ENCODE results near the gene DIAPH1.

Gene DIAPH1

GRCh38 chr5:141477815-141478214 is 141.0 kb downstream of the DIAPH1 start:
- H3K9ac ChIP-seq (ENCODE audit: low read length in 2 of 2), result peak overlapping the region in 1 of 2 donors; percentile 17
- peaks cover 39% of the 10 kb centered on the region for H3K4me1 ChIP-seq (ENCODE audit: control insufficient read depth, insufficient read depth, low read length)
- H3K27ac ChIP-seq (ENCODE audit: low read length), result no peak overlapping the region
- H3K9me3 ChIP-seq (ENCODE audit: control insufficient read depth in 2 of 2, low read length in 2 of 2), result no peaks in the 10 kb centered on the region
- H3K4me3 ChIP-seq (ENCODE audit: low read length in 2 of 2), result peak overlapping the region; percentile 84 to 99
- peaks cover 0 to 2% of the 10 kb centered on the region in 2 donors for H3K36me3 ChIP-seq (ENCODE audit: control insufficient read depth in 2 of 2, insufficient read depth in 2 of 2, low read length in 2 of 2)
- no peaks in the 10 kb centered on the region for H3K27me3 ChIP-seq (ENCODE audit: control insufficient read depth in 1 of 2, insufficient read depth in 2 of 2, low read length in 2 of 2)

GRCh38 chr5:141477044-141477575 is 141.7 kb downstream of the DIAPH1 start:
- Histone ChIP-seq H3K36me3 (ENCODE audit: control insufficient read depth in 2 of 2, insufficient read depth in 2 of 2, low read length in 2 of 2) (peaks cover 0 to 2% of the 10 kb centered on the region in 2 donors), H3K9me3 (ENCODE audit: control insufficient read depth in 2 of 2, low read length in 2 of 2) (no peaks in the 10 kb centered on the region), H3K4me1 (ENCODE audit: control insufficient read depth, insufficient read depth, low read length) (peaks cover 39% of the 10 kb centered on the region), H3K4me3 (ENCODE audit: low read length in 2 of 2) (peak overlapping the region; percentile 84 to 99), H3K27ac (ENCODE audit: low read length) (peak overlapping the region; percentile 92), H3K9ac (ENCODE audit: low read length in 2 of 2) (peak overlapping the region; percentile 84 to 95), H3K27me3 (ENCODE audit: control insufficient read depth in 1 of 2, insufficient read depth in 2 of 2, low read length in 2 of 2) (no peaks in the 10 kb centered on the region)

GRCh38 chr5:141476132-141476911 is 142.5 kb downstream of the DIAPH1 start:
- H3K36me3 ChIP-seq (ENCODE audit: control insufficient read depth in 2 of 2, insufficient read depth in 2 of 2, low read length in 2 of 2), result peaks cover 0 to 2% of the 10 kb centered on the region in 2 donors
- peaks cover 39% of the 10 kb centered on the region for H3K4me1 ChIP-seq (ENCODE audit: control insufficient read depth, insufficient read depth, low read length)

GRCh38 chr5:141475625-141476131 is 143.1 kb downstream of the DIAPH1 start, which contains the start of gene PCDHGC3:
Gene PCDHGC3, plus strand, starts transcription at chr5:141475966. Its CDS starts 151 bp downstream, at chr5:141476117.
- H3K9me3 ChIP-seq (ENCODE audit: control insufficient read depth in 2 of 2, low read length in 2 of 2), result no peaks in the 10 kb centered on the region
- H3K4me3 ChIP-seq (ENCODE audit: low read length in 2 of 2), result peak within 1 kb of the TSS; percentile 84 to 99
- H3K27me3 ChIP-seq (ENCODE audit: control insufficient read depth in 1 of 2, insufficient read depth in 2 of 2, low read length in 2 of 2), result no peaks in the 10 kb centered on the region
- peaks cover 0 to 2% of the 10 kb centered on the region in 2 donors for H3K36me3 ChIP-seq (ENCODE audit: control insufficient read depth in 2 of 2, insufficient read depth in 2 of 2, low read length in 2 of 2)
- peak within 1 kb of the TSS; percentile 92 for H3K27ac ChIP-seq (ENCODE audit: low read length)
- H3K9ac ChIP-seq (ENCODE audit: low read length in 2 of 2), result peak within 1 kb of the TSS; percentile 84 to 95
- peaks cover 36% of the 10 kb centered on the region for H3K4me1 ChIP-seq (ENCODE audit: control insufficient read depth, insufficient read depth, low read length)

More at GRCh38 chr5:141476132-141476911, 142.5 kb downstream of the DIAPH1 start:
- no peaks in the 10 kb centered on the region for H3K27me3 ChIP-seq (ENCODE audit: control insufficient read depth in 1 of 2, insufficient read depth in 2 of 2, low read length in 2 of 2)
- H3K4me3 ChIP-seq (ENCODE audit: low read length in 2 of 2), result peak overlapping the region; percentile 84 to 99
- H3K27ac ChIP-seq (ENCODE audit: low read length), result peak overlapping the region; percentile 92
- H3K9me3 ChIP-seq (ENCODE audit: control insufficient read depth in 2 of 2, low read length in 2 of 2), result no peaks in the 10 kb centered on the region
- H3K9ac ChIP-seq (ENCODE audit: low read length in 2 of 2), result peak overlapping the region; percentile 84 to 95

DNA sequence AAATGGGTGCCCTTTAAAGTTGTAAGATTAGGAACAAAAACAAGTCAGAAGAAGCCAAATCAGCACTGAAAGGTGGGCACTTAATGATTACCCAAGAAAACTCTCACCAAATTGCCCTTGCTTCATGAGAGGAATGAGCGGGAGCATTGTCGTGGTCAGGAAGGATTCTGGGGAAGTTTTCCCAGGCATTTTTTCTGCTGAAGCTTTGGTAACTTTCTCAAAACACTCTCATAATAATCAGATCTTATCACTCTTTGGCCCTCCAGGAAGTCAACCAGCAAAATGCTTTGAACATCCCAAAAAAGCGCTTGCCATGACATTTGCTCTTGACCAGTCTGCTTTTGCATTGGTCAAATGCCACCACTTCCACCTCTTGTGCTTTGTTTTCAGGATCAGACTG is 153.4 kb downstream of the DIAPH1 start:
- no peaks in the 10 kb centered on the region for H3K9me3 ChIP-seq (ENCODE audit: control insufficient read depth in 2 of 2, low read length in 2 of 2)
- H3K36me3 ChIP-seq (ENCODE audit: control insufficient read depth in 2 of 2, insufficient read depth in 2 of 2, low read length in 2 of 2), result no peaks in the 10 kb centered on the region
- H3K4me1 ChIP-seq (ENCODE audit: control insufficient read depth, insufficient read depth, low read length), result no peaks in the 10 kb centered on the region
- H3K4me3 ChIP-seq (ENCODE audit: low read length in 2 of 2), result no peak overlapping the region
- H3K27ac ChIP-seq (ENCODE audit: low read length), result no peak overlapping the region
- no peaks in the 10 kb centered on the region for H3K27me3 ChIP-seq (ENCODE audit: control insufficient read depth in 1 of 2, insufficient read depth in 2 of 2, low read length in 2 of 2)
- H3K9ac ChIP-seq (ENCODE audit: low read length in 2 of 2), result no peak overlapping the region
